GM21447 (cell line): ENCODE data around the gene SH2D6.
A peak's percentile ranks its signal among the peaks of the same experiment; 100 is the strongest.

Source experiments
- ATAC-seq: cut with Tn5 transposase; IDR thresholded peaks from one replicate; pipeline ENCODE4 v1.9.1; 2021; ENCODE audit not compliant: unreplicated experiment

Gene SH2D6

DNA sequence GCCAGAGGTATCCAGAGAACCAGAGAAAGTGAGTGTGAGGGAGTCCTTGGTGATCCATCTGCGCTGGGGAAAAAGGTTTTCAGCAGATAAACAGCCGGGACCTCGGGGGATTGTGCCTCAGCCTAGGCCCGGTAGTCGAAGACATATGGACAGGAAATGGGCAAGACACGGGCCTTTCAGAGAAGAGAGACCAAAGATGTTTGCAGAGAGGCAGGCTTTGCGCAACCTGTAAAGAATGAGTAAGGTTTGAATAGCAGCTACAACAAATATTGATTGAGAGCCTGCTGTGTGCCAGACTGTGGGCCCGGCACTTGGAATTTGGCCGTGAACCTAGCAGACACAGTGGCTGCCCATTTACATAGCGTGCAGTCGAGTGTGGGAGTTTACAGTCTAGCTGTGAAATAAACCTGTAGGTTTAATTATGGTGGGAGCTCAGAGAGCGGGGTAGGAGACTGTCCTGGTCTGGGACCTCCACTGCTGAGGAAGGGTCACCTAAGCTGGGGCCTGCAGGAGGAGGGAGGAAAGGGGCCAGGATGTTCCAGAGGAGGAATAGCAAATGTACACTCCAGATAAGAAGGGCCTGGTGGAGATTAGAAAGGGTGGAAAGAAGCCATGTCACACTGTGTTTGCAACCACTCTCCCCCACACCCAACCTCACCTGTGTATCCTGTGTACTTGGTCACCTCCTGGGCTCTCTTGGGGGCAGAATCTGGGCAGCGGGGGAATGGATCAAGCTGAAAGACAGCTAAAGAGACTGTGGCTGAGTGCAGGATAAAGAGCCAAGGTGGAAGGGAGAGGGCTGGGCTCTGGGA, 3.0 kb downstream of the SH2D6 start:
- ATAC-seq, result no peak

DNA sequence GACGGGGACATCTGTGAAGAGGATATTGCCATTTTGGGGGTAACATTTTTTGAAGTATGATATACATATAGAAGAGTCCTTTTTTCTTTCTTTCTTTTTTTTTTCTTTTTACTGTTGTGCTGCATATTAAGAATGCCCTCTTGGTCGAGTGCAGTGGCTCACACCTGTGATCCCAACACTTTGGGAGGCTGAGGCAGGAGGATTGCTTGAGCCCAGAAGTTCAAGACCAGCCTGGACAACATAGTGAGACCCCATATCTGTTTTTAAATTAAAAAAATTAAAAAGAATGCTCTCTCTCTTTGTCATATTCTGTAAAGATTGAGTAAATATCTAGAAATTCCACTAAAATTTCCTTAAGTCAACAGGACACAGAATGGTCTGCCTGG, 3.6 kb downstream of the SH2D6 start:
- no peak for ATAC-seq

- ATAC-seq, result no peak
Observed at GRCh38 chr2:85423525-85423924, 5.0 kb downstream of the SH2D6 start.

DNA sequence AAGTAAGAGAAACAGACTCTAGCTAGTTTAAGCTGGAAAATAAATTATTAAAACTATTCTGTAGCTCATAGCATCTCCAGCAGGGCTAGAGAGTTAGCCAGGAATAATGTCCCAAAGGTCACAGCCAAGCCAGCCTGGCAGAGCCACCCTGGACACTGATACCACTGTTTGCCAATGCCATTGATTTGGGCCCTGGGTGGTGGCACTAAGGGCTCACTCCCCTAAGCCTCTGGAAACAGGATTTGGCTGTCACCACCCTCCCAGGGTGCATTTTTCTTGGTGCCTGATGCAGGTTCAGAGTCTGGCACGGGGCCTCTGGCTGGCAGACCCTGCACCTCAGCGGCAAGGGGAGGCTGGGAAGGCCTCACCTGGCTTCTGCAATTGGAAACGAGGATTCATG, 7.1 kb downstream of the SH2D6 start:
- ATAC-seq, result no peak

- no peak for ATAC-seq
Observed at GRCh38 chr2:85427300-85427835, 8.9 kb downstream of the SH2D6 start.

DNA sequence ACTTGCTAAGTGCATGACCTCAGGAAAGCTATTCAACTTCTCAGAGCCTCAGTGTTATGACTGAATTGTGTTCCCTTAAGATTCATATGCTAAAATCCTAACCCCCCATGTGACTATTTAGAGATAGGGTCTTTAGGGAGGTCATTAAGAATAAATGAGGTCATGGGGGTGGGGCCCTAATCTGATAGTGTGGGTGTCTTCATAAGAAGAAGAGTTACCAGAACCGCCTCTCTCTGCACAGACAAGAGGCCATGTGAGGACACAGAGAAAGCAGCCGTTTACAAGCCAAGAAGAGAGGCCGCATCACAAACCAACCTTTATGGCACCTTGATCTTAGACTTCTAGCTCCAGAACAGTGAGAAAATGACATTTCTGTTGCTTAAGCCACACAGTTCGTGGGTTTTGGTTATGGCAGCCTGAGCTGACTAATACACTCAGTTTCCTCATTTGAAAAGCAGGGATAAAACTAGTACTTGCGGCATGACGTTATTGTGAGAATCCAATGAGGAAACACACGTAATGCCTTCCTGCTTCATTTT, 9.9 kb downstream of the SH2D6 start:
- ATAC-seq, result no peak

GRCh38 chr2:85429213-85429923, 10.9 kb downstream of the SH2D6 start:
- no peak for ATAC-seq

DNA sequence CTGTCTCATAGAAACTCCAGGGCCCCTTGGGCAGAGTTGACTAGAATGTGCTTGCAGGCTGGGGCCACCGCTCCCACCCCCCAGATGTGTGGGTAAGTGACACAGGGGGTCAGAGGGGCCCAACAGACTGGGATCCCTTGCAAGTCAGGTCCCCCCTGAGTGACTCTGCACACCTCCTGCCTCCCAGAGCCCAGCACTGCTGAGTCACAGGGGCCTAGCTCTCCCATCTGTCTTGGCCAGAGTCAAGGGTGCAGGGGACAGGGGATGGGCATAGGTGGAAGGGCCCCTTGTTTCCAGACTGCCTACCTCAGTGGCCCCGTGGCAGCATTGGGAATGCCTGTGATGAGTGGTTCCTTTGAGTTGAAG, 11.4 kb downstream of the SH2D6 start:
- ATAC-seq, result no peak

- no peak for ATAC-seq
Observed at GRCh38 chr2:85430752-85431569, 12.4 kb downstream of the SH2D6 start.

- no peak for ATAC-seq
Observed at GRCh38 chr2:85431570-85432205, 13.2 kb downstream of the SH2D6 start.

- ATAC-seq, result no peak
Observed at GRCh38 chr2:85433511-85434089, 15.1 kb downstream of the SH2D6 start.

- ATAC-seq, result no peak
Observed at GRCh38 chr2:85434696-85435095, 16.2 kb downstream of the SH2D6 start.

DNA sequence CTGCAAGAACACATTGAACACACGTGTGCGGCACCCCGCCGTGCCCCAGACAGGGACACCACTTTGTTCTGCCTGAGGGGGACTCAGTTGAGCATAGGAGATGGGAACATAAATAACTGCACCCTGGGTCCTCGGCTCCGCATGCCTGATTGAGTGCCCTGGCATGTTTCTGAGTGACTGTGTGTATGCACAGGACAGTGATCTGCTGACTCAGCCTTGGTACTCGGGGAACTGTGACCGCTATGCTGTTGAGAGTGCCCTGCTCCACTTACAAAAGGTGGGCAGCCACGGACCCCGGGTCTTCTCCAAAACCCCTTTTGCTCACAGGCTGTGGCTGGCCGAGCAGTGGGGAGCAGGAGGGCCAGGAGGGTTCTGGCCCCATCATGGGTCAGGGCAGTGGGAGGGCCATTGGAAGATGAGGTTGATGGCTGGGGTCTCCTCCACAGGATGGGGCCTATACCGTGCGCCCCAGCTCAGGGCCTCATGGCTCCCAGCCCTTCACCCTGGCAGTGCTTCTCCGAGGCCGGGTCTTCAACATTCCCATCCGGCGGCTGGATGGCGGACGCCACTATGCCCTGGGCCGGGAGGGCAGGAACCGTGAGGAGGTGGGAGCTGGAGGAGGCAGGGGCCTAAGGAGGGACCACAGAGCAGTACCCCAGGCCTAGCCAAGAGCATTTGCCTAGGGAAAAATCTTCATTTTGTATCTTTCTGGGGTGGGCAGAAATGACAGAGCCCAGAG, 16.9 kb downstream of the SH2D6 start:
- ATAC-seq, result no peak

DNA sequence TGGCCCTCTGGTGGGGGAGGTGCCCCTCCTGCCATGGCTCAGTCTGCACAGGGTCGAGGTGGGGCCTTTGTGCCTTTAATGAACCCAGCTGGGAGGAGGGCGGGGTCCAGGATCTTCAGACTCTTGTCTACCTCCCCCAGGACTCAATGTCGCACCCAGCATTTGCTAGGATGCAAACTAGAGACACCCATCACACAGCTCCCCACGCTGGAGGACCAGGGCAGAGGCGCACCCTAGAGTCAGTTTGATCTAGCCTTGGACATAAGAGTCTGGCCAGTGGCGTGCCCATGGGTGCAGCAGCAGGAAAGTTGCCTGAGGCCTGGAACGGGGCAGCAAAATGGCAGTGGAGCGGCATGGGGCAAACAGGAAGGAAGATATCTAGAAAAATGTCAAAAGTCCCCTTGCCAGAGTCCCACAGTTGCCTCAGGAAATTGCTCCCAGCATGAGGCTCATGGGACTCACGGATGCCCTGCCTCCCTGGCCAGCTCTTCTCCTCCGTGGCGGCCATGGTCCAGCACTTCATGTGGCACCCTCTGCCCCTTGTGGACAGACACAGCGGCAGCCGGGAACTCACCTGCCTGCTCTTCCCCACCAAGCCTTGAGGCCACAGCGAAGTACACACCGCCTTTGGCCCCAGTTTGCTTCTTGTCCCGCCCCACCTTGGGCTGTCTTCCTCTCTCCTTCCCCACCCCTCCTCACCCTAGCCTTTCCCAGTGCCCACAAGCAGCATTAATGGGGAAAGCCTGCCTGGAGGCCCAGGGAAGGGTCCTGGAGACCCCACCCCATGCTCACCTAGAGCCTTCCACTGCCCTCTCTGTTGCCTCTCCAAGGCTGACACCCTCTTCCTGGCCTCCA, 17.7 kb downstream of the SH2D6 start:
- ATAC-seq, result no peak

DNA sequence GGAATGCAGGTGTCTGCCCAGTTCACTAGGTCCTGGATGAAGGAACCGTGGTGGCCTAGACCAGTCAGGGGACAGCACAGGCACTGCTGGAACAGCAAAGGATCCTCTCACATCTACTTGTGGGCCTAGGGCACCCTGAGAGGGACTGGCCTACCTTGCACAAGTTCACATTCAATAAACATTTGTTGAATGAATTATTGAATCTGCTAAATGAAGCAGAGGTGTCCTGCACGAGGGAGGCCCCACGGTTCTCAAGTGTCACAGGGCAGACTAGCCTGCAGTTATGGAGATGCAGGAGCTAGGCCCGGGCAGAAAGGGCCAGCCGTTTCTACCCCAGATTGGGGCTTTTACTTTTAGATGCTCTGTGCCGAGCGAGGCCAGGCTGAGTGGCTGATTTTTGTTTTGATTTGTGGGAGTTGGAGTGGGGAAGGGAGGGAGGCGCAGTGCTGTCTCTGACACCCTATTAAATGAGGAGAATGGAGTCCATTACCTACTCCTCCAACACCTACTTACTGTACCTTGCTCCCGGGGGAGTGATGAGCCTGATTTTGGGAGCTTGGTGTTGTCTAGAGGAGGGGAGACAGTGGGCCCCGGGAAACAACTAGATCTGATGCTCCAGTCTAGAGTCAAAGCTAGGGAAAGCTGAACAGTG, 18.4 kb downstream of the SH2D6 start:
- peak; percentile 4 for ATAC-seq

DNA sequence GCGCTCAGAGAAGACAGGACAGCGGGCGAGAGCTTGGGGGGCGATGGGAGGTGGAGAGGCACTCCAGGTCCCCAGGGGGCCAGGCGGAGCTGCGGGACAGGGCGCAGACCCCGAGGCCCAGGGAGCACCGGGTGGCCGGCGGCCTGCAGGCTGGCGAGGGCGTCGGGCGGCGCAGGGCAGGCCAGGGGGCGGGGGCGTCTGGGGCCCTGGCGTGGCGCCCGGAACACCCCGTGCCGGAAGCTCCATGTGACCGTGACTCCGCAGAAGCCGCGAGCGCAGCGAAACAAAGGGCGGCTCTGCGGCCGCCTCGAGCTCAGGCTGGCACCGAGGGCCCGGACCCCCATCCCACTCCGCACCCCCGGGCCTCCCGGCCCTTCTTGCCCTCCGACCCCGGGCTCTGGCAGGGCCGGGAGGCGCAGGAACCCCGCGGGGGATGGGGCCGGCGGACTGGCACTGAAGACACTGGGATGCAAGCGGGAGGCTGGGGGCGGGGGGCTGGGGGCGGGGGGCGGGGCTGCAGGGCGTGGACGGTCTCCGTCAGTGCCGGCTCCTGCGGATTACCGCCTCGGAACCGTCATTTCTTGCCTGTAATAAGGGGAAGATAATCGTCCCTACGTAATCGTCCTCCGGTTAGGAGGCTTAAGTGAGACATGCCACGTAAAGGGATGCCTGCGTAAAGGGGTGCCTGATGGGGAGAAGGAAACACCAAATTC, 19.1 kb downstream of the SH2D6 start:
- peak; percentile 80 for ATAC-seq

GRCh38 chr2:85438201-85439024, 19.9 kb downstream of the SH2D6 start:
- no peak for ATAC-seq
